Mesothelial cell of epicardium (in vitro differentiated cells): ENCODE results near the gene P2RY8. TPM values are rescaled to one million over a fixed set of nuclear protein-coding genes. Genes with fewer than 3 reads are reported as not detected.

Experiments
- DNase-seq, 2 experiments: peaks; one replicate each; pipeline ENCODE4 v3.0.0; 2021; ENCODE audit warnings: low spot score in 2 of 2; ENCODE audit not compliant: unreplicated experiment in 2 of 2
- H3K27ac Mint-ChIP-seq: 2 replicates; pipeline ENCODE4 v1.8.0; 2021; ENCODE audit warnings: mixed read lengths
- H3K27me3 Mint-ChIP-seq: 2 replicates; pipeline ENCODE4 v1.8.0; 2021; ENCODE audit warnings: low read depth, mixed read lengths
- H3K36me3 Mint-ChIP-seq: 2 replicates; pipeline ENCODE4 v1.8.0; 2021; ENCODE audit warnings: mixed read lengths
- H3K4me1 Mint-ChIP-seq: 2 replicates; pipeline ENCODE4 v1.8.0; 2021; ENCODE audit warnings: mixed read lengths
- H3K4me3 Mint-ChIP-seq: 2 replicates; pipeline ENCODE4 v1.8.0; 2021; ENCODE audit warnings: mild to moderate bottlenecking, moderate library complexity, mixed read lengths
- H3K9me3 Mint-ChIP-seq: 2 replicates; pipeline ENCODE4 v1.8.0; 2021; ENCODE audit warnings: mixed read lengths
- total RNA-seq: library from RNA; stranded (reverse); gene quantifications from 3 replicates; pipeline ENCODE4 v1.2.1, GENCODE V29; 2021
- TF ChIP-seq, protein P1 (sequence below): fragments of 200-600 bp; sonication (generic); IDR thresholded peaks from one replicate; pipeline ENCODE4 v1.5.0; 2021; ENCODE audit warnings: antibody characterized with exemption; ENCODE audit not compliant: unreplicated experiment

The P2RY8 gene
- total RNA-seq, 1 donor from 2014 or later, result not detected

DNA sequence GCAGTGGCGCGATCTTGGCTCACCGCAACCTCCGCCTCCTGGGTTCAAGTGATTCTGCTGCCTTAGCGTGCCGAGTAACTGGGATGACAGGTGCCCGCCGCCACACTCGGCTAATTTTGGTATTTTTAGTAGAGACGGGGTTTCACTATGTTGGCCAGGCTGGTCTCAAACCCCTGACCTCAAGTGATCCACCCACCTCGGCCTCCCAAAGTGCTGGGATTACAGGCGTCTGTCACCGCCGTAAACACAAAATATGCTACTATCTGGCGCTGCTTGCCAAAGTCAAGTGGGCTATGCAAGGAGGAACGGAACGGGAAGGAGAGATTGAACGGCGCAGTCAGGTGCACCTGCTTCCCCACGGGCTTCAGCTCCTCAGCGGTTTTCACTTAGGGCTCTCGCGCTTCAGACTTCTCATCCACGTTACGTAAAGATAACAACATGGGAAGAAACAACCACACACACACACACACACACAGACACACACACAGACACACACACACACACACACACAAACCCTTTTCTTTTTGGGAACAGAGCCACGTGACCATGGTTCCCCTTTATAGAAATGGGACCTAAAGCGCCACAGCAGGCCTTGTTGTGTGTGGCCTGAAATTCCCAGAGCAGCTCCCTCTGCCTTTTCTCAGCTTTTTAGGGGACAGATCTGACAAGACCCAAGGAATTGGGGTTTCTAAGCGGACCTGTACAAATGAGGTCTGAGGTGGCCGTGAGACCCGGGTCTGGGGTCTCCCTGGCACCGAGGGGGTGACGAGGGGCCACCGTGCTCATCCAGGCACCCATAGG lies 1.5 kb downstream of the P2RY8 start:
- Mint-ChIP-seq H3K4me3 (no peak overlapping the region), H3K36me3 (no peaks in the 10 kb centered on the region), H3K27ac (no peak overlapping the region), H3K4me1 (no peaks in the 10 kb centered on the region), H3K27me3 (no peaks in the 10 kb centered on the region), H3K9me3 (no peaks in the 10 kb centered on the region)
- no peak for DNase-seq
- TF ChIP-seq, protein P1, sequence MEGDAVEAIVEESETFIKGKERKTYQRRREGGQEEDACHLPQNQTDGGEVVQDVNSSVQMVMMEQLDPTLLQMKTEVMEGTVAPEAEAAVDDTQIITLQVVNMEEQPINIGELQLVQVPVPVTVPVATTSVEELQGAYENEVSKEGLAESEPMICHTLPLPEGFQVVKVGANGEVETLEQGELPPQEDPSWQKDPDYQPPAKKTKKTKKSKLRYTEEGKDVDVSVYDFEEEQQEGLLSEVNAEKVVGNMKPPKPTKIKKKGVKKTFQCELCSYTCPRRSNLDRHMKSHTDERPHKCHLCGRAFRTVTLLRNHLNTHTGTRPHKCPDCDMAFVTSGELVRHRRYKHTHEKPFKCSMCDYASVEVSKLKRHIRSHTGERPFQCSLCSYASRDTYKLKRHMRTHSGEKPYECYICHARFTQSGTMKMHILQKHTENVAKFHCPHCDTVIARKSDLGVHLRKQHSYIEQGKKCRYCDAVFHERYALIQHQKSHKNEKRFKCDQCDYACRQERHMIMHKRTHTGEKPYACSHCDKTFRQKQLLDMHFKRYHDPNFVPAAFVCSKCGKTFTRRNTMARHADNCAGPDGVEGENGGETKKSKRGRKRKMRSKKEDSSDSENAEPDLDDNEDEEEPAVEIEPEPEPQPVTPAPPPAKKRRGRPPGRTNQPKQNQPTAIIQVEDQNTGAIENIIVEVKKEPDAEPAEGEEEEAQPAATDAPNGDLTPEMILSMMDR, result no peak

DNA sequence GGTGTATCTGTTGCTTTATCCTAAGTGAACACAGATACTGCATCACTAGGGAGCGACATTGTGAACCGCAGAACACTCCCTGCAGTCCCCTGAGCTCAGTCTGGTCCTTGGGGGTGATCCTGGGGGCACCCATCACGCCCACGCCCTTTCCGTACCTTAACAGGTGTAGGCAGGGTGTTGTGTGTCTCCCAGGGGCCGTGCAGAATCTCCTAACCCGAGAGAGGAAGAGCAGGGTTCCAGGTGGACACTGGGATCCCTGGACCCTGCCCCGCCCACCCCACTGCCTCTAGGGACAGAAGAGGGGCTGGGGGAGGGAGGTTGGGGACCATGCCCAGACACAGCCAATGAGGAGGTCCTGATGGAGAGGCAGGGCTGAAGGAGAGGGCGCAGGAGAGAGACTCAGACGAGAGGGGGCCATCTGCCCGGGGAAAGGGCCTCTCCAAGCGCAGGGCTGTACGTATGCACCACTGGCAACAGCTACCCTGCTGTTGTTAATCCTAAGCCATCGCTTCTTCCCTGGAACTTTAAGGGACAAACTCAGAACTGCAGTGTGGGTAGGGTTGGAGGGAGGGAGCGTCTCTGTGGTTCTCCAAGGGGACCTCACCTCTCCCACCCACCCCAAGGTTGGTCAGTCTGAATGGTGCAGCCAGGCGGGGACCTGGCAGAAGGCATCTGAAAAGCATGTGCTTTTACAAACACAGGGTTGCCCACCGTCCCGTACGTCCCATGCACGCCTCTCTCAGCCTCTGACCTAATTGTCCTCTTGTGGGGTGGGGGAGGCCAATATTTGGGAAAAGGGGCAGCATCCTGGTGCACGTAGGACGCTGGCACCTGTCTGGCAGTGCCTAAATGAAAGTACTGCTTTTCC lies 2.5 kb downstream of the P2RY8 start:
- TF ChIP-seq, protein P1, result no peak
- Mint-ChIP-seq H3K9me3 (no peaks in the 10 kb centered on the region), H3K27me3 (no peaks in the 10 kb centered on the region), H3K4me3 (no peak overlapping the region), H3K4me1 (no peaks in the 10 kb centered on the region), H3K27ac (no peak overlapping the region), H3K36me3 (no peaks in the 10 kb centered on the region)
- no peak for DNase-seq

DNA sequence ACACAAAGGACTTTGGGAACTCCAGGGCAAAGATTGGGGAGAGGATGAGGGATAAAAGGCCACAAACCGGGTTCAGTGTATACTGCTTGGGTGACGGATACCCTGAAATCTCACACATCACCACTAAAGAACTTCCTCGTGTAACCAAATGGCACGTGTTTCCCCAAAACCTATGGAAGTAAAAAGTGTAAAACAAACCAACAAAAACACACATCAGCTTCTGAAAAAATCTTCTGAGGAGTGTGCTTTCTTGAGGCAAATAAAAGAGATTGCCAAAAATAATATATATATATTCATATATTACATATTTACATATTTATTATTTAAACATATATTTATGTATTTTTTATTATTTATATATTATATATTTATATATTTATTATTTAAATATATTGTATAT lies 3.9 kb downstream of the P2RY8 start:
- Mint-ChIP-seq H3K27me3 (no peaks in the 10 kb centered on the region), H3K4me1 (no peaks in the 10 kb centered on the region), H3K36me3 (no peaks in the 10 kb centered on the region), H3K27ac (no peak overlapping the region), H3K9me3 (no peaks in the 10 kb centered on the region), H3K4me3 (no peak overlapping the region)
- DNase-seq, result no peak
- TF ChIP-seq, protein P1, result no peak

DNA sequence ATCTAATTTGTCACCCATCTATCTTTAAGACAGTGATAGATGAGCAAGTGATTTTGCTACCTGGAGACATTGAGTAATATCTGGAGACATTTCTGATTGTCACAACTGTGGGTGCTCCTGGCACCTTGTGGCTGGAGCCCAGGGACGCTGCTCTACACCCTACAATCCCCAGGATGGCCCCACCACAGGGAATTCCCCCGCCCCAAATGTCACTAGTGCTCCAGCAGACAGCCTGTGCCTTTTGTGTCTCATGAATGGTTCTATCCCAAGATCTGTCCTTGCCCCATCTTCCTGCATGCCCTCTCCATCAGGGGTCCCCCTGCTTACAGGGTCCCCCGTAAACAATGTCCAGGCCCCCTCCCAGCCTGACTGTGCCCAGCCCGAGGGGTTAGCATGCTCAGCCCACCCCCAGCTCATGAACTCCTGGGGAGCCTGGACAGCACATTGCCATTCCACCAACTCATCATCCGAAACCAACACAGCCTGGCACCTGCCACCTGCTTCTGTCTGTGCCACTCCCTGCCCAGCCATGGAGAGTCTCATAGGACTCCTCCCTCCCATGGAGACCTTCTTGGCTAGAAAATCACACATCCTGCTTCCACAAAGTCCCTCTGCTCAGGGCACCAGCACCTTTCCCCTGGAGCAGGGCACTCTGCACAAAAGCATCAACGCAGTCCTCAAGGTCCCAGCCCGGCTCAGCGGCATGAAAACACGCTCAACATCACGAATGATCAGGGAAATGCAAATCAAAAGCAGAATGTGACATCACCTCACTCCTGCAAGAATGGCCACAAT lies 5.7 kb downstream of the P2RY8 start:
- Mint-ChIP-seq H3K4me1 (no peaks in the 10 kb centered on the region), H3K9me3 (no peaks in the 10 kb centered on the region), H3K4me3 (no peak overlapping the region), H3K27me3 (no peaks in the 10 kb centered on the region), H3K27ac (no peak overlapping the region), H3K36me3 (no peaks in the 10 kb centered on the region)
- TF ChIP-seq, protein P1, result no peak
- peak in 1 of 2 experiments; percentile 27 for DNase-seq

DNA sequence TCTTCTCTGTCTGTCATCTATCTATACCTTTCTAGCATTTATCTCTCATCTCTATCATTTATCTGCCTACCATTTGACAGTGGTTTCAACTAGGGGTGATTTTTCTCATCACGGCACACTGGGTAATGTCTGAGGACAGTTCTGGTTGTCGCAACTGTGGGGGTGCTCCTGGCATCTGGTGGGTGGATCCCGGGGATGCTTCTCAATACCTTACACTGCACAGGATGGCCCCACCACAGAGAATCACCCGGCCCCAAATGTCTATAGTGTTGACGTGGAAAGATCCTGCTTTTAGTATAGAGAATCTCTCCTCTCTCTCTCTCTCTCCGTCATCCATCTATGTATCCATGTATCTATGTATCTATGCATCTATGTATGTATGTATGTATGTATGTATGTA lies 7.2 kb downstream of the P2RY8 start:
- DNase-seq, result no peak
- Mint-ChIP-seq H3K27ac (no peak overlapping the region), H3K36me3 (no peaks in the 10 kb centered on the region), H3K27me3 (no peaks in the 10 kb centered on the region), H3K4me3 (no peak overlapping the region), H3K9me3 (no peaks in the 10 kb centered on the region), H3K4me1 (no peaks in the 10 kb centered on the region)
- TF ChIP-seq, protein P1, result no peak
